Uterus (tissue), 2 donors: ENCODE measurements around the gene ABLIM2.

ENCODE experiments used
- CTCF ChIP-seq, 4 experiments: fragments of 200-600 bp in 2 of 4; fragments of 450-650 bp in 2 of 4; sonication (generic) in 2 of 4; IDR thresholded peaks; one replicate each; pipeline ENCODE4 v1.5.1; 2016 to 2019; ENCODE audit warnings: antibody characterized with exemption in 4 of 4, mild to moderate bottlenecking in 2 of 4, moderate library complexity in 1 of 4
- POLR2A ChIP-seq, 2 donors: fragments of 450-650 bp; IDR thresholded peaks; one replicate each; pipeline ENCODE4 v1.6.1; 2016; ENCODE audit warnings: antibody characterized with exemption in 2 of 2, mild to moderate bottlenecking in 1 of 2, moderate library complexity in 1 of 2

GRCh38 chr4:8050180-8050554, 108.4 kb downstream of the ABLIM2 start:
- TF ChIP-seq POLR2A (IDR thresholded peaks at IDR 0.05) (no peak), CTCF (IDR thresholded peaks at IDR 0.05) (no peak)
